Kasumi-1 (cell line): Measurements from ENCODE around the gene MAST1.
"Not testable (repeated sequence)": the region's sequence is repeated elsewhere in the genome, so short reads cannot be mapped to it uniquely, and the experiment has no call there.

Source experiments
- DNase-seq, 2 experiments: peaks; one replicate each; lab custom pipeline; 2025; lab: John Stamatoyannopoulos, UW

Gene MAST1

DNA sequence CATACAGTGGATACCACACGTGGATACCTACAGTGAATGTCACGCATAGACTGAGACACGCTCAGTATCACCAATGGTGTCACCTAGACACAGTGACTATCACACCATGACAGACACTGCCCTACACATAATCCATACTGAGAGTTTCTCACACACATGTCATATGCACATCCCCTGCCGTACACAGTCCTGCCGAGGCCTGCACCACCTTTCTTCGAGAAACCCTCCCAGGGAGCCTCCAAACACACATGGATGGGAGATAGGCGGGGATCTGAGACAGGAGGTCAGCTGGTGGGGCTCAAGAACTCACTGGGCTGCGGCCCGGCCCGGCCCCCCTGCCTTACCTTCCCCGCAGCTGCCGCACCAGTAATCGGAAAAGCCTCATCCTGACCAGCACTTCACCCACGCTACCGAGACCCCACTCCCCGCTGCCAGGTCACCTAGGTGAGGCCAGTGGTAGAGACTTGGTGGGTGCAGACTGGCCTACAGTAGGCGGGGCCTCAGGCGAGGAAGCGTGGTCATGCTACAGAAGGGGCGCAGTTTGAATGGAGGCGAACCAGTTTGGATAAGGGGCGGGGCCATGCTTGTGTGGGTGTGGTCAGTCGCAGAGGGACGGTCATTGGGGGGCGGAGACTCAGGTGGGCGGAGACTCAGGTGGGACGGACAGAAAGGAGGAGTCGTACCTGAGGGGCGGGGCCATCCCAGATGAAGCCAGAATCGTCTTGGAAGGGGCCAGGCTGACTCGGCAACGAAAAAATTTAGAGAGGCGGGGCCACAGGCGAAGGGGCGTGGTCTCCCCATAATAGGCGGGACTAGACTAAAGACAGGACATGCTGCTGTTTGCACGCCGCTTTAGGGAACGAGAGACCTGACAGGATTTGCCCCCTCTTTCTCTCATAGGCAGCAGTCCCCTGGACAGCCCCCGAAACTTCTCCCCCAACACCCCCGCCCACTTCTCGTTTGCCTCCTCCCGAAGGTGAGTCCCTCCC, 2.1 kb downstream of the MAST1 start:
- DNase-seq: no peak

DNA sequence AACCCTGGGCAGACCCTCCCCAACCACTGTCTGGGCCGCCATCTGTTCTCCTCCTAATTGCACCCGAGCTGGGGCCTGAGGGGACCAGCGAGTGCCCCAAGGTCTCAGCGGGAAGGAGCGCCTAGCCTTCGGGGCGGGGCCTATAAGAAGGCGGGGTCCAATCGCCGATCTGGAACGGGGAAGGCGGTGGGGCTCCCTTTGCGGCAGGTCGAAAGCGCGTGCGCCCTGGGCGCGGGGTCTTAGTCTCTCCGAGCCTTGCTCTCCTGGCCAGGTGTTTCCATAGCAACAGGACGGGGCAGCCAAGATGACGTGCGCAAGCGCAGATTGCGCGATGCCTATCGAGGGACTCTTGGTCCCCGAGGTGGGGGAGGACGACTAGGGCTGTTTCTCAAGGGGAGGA, 2.8 kb downstream of the MAST1 start:
- no peak for DNase-seq

DNA sequence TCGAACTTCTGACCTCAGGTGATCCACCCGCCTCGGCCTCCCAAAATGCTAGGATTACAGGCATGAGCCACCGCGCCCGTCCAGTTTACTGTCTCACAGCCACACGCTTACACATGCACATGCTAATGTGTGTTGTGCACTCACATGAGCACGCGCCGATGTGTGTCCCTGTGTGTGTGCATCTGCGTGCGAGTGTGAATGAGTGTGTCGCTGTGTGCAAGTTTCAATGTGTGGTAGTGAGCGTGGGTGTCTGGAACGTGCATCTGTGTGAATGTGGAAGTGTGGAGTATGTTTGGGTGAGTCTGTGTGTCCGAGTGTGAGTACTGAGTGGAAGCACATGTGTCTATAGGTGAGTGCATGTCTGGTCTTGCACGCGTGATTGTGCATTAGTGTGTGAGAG, 4.2 kb downstream of the MAST1 start:
- DNase-seq: no peak

DNA sequence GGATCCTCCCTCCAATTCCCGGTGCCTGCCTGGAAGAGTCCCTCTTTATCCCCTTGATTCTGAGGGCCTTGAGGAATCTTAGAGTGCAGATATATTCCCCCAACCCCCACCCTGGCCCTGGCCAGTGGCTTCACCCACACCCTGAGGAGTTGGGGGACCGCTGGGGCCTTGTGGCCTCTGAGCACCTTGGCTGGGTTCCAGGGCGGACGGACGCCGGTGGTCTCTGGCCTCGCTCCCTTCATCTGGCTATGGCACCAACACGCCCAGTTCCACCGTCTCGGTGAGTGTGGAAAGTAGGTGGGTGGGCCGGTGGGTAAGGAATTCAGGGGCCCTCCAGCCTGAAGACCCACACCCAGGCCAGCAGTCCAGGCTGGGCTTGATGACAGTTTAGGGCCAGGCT, 5.0 kb downstream of the MAST1 start:
- no peak for DNase-seq

DNA sequence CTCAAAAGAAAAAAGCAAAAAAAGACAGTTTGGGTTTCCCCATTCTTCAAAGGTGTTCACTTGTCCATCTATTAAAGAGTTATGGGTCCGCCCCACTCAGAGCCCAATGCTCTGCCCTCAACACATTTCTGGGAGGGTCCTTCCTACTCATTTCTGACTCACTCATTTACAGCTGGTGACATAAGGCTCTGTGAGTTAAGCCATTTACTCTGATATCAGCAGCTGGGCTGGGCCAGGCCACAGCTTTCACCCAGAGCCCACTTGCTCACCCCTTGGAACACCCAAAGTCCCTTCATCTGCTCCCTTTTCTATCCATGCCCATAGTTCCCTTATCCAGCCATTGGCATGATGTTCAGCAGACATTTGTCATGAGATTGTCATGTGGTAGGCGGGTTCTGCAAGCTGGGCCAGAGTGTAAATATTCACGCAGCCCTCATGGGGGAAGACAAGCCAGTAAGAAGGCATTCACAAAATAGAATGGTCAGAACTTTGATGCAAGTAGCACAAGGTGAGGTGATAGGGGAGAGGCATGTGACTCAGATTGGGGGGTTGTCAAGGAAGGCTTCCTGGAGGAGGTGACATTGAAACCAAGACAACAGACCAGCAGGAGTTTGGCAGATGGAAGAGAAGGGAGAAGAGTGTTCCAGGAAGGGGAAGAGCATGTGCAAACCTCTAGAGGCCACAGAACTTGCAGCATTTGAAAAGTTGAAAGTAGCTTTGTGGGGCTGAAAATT, 5.9 kb downstream of the MAST1 start:
- DNase-seq: no peak

DNA sequence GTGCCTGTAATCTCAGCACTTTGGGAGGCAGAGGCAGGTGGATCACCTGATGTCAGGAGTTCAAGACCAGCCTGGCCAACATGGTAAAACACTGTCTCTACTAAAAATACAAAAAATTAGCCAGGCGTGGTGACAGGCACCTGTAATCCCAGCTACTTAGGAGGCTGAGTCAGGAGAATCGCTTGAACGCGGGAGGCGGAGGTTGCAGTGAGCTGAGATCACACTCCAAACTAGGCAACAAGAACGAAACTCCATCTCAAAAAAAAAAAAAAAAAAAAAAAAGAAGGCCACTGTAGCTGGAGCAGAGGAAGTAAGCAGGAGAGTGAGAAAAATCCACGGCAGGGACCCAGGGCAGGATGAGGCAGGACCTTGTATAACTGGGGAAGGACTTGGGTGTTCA, 8.3 kb downstream of the MAST1 start:
- not testable (repeated sequence) for DNase-seq

DNA sequence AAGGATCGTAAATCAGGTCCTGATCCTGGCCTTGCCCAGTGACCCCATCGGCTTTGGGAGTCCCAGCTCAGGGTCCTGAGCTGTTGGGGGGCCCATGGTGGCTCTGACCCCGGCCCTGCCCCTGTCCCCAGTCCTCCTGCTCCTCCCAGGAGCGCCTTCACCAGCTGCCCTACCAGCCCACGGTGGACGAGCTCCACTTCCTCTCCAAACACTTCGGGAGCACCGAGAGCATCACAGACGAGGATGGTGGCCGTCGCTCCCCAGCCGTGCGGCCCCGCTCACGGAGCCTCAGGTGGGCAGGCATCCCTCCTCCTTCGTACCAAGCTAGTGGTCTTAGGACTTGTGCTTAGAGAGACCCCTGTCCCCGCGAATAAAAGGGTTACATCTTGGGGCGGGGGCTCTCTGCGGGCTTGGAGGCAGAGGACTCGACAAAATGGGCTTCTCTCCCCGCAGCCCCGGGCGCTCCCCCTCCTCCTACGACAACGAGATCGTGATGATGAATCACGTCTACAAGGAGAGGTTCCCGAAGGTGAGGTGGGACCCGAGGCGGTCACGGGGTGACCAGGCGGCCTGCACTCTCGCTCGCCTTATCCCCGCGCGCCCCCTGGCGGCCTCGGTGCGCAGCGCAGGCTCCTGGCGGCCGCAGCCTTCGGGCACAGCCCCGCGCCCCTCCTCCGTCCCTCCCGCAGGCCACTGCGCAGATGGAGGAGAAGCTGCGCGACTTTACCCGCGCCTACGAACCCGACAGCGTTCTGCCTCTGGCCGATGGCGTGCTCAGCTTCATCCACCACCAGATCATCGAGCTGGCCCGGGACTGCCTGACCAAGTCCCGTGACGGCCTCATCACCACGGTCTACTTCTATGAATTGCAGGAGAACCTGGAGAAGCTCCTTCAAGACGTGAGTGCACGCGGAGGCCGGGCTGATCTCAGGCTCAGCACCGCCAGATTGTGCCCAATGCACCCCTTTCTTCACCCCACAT, 9.1 kb downstream of the MAST1 start:
- peak; percentile 37 to 54 for DNase-seq

DNA sequence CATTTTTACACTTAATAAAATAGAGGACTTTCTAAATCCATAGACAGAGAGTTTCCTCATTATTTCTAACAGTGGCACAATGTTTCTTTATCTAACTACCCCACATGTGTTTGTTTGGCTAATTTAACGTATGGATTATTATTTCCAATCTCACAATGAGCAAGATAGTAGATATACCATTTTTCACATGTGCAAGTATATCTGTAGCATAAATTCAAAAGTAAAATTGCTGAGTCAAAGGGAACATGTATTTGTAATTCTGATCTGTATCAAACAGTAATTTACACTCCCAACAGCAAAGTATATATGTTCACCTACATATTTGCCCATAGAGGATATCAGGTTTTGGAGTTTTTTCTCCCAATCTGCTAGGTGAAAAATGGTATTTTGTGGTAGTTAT, 18.3 kb downstream of the MAST1 start:
- no peak for DNase-seq

DNA sequence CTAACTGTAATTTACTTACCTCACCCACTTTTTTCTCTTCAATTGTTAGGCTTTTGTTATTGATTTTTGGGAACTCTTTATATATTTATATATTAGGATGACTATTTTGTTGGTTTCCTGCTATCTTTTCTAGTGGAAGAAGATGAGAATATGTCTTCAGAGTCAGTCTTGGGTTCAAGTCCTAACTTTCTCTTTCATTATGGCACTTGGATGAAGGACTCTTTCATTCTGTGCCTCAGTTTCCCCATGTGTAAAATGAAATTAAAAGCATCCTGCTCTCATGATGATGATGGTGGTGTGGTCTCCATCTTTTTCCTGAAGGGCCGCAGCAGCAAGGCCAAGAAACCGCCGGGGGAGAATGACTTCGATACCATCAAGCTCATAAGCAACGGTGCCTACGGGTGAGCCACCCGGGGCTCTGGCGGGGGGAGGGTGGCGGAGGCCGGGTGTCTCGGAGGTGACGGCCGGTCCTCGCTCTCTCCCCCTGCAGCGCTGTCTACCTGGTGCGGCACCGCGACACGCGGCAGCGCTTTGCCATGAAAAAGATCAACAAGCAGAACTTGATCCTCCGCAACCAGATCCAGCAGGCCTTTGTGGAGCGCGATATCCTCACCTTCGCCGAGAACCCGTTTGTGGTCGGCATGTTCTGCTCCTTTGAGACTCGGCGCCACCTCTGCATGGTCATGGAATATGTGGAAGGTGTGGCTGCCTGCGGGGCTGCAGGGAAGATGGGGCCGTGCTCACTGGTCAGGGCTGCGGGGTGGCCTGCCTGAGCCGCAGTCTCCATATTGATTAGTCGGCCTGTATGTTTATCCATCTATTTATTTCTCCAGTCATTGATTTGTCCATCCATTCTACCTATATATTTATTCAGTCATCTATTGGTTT, 20.0 kb downstream of the MAST1 start:
- no peak for DNase-seq

DNA sequence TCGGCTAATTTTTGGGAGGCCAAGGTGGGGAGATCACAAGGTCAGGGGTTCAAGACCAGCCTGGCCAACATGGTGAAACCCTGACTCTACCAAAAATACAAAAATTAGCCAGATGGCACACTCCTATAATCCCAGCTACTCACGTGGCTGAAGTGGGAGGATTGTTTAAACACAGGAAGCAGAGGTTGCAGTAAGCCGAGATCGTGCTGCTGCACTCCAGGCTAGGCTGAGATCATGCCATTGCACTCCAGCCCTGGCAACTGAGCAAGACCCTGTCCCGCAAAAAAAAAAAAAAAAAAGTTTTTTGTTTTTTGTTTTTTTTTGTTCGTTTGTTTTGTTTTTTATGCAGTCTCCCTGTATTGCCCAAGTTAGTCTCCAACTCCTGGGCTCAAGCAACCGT, 21.2 kb downstream of the MAST1 start:
- no peak for DNase-seq

DNA sequence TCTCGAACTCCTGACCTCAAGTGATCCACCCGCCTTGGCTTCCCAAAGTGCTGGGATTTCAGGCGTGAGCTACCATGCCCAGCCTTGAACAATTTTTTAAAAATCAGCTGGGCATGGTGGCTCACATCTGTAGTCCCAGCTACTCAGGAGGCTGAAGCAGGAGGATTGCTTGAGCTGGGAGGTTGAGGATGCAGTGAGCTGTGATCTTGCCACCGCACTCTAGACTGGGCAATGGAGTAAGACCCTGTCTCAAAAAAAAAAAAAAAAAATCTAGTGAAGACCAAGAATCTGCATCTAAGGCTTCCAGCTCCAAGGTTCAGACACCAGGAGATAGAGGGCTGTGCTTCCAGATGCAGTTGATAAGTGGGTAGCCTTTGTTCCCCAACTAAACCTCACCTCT, 25.8 kb downstream of the MAST1 start:
- DNase-seq: no peak

DNA sequence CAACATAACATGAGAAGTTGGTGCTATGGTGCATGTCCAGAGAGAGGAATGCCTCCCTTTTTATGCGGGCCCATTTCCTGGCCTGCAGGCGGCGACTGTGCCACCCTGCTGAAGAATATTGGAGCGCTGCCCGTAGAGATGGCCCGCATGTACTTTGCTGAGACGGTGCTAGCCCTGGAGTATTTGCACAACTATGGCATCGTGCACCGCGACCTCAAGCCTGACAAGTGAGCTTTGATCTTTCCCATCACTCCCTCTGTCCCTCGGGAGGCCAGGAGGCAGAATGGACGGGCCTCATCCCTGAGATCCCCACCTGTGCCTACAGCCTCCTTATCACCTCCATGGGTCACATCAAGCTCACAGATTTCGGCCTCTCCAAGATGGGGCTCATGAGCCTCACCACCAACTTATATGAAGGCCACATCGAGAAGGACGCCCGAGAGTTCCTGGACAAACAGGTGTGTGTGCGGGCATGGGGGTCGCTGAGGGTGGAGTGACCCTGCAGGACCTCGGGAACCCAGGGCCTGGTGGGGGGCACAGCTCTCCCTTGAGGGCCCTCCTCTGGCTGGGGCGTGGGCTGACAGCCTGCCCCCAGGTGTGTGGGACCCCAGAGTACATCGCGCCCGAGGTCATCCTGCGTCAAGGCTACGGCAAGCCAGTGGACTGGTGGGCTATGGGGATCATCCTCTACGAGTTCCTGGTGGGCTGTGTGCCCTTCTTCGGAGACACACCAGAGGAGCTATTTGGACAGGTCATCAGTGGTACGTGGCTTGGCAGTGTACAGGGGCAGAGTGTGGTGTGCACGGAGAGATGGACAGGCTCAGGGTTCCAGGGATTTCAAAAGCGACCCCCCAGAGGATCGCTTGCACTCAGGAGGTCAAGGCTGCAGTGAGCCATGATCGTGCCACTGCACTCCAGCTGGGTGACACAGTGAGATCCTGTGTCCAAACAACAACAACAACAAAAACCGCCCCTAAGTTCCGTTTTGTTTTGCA, 26.7 kb downstream of the MAST1 start:
- DNase-seq: no peak

DNA sequence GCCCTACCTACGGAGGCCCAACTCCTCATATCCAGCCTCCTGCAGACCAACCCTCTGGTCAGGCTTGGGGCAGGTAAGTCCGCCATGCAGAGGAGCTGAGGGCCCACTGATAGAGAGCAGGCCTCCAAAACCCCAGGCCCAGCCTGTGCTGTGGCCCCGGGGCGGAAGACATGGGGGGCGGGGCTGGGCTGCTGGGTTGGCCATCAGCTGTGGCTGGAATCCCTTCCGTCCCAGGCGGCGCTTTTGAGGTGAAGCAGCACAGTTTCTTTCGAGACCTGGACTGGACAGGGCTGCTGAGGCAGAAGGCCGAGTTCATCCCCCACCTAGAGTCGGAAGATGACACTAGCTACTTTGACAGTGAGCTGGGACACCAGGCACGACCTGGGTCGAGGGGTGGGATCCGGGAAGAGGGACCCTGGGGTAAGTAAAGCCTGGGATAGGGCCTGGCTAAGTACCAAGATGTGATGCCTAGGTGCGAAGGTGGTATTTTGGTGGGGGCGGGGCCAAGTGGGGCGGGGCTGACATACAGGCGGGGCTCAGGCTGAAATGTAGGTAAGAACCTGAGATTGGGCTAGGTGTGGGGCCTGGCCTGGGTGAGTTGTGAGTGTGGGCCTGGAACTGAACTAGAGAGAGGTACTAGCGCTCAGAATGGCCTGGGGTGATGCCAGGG, 27.6 kb downstream of the MAST1 start:
- DNase-seq: no peak

DNA sequence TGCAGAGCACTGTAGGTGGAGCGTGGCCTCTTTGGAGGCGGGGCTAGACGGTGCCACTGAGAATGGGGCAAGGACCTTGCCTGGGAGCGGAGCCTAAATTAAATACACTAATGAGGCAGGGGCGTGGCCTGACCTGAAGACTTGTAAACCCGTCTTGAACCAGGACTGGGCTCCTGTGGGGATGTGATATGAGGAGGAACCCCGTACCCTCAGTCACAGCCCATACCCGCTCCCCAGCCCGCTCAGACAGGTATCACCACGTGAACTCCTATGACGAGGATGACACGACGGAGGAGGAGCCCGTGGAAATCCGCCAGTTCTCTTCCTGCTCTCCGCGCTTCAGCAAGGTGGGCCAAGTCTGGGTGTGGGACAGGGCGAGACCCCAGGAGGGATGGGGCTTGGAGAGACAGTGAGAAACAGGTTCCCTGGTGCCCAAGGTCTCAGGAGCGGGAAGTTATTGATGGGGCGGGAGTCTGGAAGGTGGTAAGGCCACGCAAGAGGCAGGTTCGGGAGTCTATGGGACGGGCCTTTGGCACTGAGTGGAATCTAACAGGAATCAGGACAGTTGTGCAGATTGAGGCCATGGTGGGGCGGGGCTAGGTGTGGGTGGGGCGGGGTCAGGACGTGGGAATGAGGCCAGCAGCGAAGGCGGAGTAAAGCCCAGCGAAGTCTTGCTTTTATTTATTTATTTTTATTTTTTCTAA, 28.3 kb downstream of the MAST1 start:
- DNase-seq: no peak

DNA sequence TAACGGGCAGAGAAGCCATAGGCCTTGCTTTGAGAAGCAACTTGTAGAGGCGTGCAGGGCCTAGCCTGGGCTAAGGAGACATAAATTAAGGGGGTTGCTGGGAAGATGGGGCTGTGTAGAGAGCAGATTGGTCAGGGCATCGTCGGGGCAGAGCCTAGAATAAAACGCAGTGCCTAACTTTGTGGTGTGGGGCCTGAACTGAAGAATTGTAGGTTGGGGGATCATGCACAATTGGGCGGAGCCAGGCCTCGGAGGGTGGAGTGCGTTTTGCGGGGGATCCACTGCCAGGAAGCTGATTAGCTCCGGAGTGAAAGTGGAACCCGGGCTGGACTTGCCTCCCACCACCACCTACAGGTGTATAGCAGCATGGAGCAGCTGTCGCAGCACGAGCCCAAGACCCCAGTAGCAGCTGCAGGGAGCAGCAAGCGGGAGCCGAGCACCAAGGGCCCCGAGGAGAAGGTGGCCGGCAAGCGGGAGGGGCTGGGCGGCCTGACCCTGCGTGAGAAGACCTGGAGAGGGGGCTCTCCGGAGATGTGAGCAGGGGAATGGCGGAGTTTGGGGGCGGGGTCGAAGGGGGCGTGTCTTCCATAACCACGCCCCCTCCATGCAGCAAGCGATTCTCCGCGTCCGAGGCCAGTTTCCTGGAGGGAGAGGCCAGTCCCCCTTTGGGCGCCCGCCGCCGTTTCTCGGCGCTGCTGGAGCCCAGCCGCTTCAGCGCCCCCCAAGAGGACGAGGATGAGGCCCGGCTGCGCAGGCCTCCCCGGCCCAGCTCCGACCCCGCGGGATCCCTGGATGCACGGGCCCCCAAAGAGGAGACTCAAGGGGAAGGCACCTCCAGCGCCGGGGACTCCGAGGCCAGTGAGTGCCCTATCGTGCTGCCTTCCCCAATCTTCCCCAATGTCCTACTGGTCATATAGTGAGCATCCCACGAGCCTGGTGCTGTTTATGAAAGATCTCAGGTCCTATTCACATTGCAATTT, 29.1 kb downstream of the MAST1 start:
- DNase-seq: no peak

DNA sequence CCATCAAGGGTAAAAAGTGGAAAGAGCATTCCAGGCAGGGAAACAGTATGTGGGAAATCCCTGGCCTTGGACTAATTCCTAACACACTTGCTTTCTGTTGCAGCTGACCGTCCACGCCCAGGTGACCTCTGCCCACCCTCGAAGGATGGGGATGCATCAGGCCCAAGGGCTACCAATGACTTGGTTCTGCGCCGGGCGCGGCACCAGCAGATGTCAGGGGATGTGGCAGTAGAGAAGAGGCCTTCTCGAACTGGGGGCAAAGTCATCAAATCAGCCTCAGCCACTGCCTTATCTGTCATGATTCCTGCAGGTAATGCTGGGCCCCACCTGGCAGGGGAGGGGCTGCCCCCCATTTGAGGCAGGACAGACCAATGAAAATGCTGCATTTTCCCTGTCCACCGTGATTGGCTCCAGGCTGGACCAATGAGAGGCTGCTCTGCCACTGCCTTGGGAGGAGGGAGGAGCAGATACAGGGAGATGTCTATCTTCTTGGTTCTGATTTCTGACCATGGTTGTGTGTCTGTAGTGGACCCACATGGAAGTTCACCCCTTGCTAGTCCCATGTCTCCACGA, 30.3 kb downstream of the MAST1 start:
- DNase-seq: no peak

DNA sequence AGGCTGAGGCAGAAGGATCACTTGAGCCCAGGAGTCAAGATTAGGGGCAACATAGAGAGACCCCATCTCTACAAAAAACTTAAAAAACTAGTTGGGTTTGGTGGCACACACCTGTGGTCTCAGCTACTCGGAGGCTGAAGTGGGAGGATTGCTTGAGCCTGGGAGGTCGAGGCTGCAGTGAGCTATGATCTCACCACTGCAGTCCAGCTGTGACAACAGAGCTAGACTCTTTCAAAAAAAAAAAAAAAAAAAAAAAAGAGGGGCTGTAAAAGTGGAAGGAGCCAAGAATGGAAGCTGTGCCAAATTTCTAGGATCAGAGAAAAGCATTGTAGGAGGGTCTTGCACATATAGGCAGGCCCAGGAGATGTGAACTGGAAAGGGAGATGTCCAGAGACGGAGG, 33.4 kb downstream of the MAST1 start:
- DNase-seq: no peak
